Measurements from ENCODE around the gene MTA1.

MTA1 gene

DNA sequence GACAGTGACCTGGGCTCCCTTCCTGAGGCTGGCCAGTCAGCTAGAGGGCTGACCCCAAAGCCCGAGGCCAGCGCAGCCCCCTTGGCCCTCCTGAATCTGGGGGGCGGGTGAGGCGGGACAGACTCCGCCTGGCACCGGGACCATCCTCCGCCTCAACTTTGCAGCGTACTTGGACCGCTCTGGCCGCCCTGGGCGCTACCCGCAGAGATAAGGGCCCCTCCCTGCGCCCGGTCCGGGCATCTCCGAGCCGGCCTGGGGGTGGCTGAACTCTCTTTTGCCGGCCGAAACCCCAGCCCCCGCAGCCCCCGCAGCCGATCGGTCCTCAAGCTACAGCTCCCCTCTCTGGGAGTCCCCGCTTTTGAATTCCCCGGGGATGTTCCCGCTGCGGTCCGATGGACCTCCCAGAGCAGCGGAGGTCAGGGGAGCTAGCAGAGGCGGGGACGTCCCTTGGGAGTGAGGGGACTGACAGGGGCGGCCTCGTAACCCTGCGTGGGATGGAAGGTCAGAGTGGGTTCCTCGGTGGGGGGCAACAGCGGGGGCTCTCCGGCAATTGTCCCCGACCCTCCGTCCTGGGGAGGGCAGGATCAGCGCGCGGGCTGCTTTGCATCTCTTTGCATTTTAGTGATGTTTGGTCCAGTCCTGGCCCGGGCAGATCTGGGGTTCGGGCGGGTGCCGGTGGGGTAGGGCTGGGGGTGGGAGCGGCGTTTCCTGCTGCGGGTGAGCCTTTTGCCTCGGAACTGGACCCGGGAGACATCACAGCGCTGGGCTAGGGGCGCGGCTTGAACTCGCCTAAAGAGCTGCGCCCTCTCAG lies 66.7 kb downstream of the MTA1 start, which contains the start of gene CRIP1:
Gene CRIP1, plus strand, starts transcription at position 724 of the 811 bp plus-strand sequence. CDS start 374 bp downstream, outside the sequence.
- peak within 1 kb of the TSS; percentile 38 for H3K4me3 ChIP-seq (replicated peaks; ENCODE audit: insufficient read depth, low read length)

DNA sequence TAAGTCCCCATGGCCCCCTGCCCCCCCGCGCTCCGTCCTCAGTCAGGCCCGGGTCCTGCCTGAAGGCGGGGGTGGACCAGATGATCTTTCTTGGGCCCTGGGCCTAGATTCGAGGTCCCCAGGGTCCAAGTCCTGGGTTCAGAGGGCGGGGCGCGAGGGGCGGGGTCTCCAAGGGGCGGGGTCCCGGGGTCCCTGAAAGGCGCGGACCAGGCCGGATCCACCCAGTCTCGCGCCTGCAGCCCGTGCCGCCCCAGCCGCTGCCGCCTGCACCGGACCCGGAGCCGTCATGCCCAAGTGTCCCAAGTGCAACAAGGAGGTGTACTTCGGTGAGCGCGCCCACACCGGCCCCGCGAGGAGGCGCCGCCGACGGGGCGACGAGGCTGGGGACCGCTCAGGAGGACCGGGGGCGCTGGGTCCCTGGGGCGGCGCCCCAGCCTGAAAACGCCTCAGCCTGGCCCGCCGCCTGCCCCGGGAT lies 67.4 kb downstream of the MTA1 start:
- TF ChIP-seq, protein P1, sequence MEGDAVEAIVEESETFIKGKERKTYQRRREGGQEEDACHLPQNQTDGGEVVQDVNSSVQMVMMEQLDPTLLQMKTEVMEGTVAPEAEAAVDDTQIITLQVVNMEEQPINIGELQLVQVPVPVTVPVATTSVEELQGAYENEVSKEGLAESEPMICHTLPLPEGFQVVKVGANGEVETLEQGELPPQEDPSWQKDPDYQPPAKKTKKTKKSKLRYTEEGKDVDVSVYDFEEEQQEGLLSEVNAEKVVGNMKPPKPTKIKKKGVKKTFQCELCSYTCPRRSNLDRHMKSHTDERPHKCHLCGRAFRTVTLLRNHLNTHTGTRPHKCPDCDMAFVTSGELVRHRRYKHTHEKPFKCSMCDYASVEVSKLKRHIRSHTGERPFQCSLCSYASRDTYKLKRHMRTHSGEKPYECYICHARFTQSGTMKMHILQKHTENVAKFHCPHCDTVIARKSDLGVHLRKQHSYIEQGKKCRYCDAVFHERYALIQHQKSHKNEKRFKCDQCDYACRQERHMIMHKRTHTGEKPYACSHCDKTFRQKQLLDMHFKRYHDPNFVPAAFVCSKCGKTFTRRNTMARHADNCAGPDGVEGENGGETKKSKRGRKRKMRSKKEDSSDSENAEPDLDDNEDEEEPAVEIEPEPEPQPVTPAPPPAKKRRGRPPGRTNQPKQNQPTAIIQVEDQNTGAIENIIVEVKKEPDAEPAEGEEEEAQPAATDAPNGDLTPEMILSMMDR (IDR thresholded peaks at IDR 0.05; ENCODE audit: insufficient read depth, low read length): no peak
- no peak for TF ChIP-seq SPI1 (IDR thresholded peaks at IDR 0.05; ENCODE audit: borderline replicate concordance, low read depth)
- no peak for TF ChIP-seq GABPA (IDR thresholded peaks at IDR 0.05; ENCODE audit: low read depth)
- TF ChIP-seq POLR2AphosphoS5 (IDR thresholded peaks at IDR 0.05; ENCODE audit: low read depth): no peak
- no peak for TF ChIP-seq REST (IDR thresholded peaks at IDR 0.05; ENCODE audit: insufficient replicate concordance, low read depth)
- H3K27me3 ChIP-seq (ENCODE audit: insufficient read depth, poor library complexity, severe bottlenecking): peaks cover 16% of the 10 kb centered on the region
- peak overlapping the region; percentile 38 for H3K4me3 ChIP-seq (replicated peaks; ENCODE audit: insufficient read depth, low read length)
- no peak overlapping the region for H3K27ac ChIP-seq (replicated peaks)
- DNase-seq (ENCODE audit: low read depth in 1 of 2, low spot score in 1 of 2): no peak

More for the DNA sequence above, 66.7 kb downstream of the MTA1 start, which contains the start of gene CRIP1:
- TF ChIP-seq GABPA (IDR thresholded peaks at IDR 0.05; ENCODE audit: low read depth) (no peak), POLR2AphosphoS5 (IDR thresholded peaks at IDR 0.05; ENCODE audit: low read depth) (no peak), REST (IDR thresholded peaks at IDR 0.05; ENCODE audit: insufficient replicate concordance, low read depth) (no peak), SPI1 (IDR thresholded peaks at IDR 0.05; ENCODE audit: borderline replicate concordance, low read depth) (no peak)
- TF ChIP-seq, protein P1 (IDR thresholded peaks at IDR 0.05; ENCODE audit: insufficient read depth, low read length): no peak
- H3K27me3 ChIP-seq (ENCODE audit: insufficient read depth, poor library complexity, severe bottlenecking): peaks cover 16% of the 10 kb centered on the region
- H3K27ac ChIP-seq (replicated peaks): 0 out of 2 replicates have a peak within 1 kb of the TSS, but pooled peaks have one; percentile 20
- no peak for DNase-seq (ENCODE audit: low read depth in 1 of 2, low spot score in 1 of 2)

GRCh38 chr14:105487449-105487985 lies 67.9 kb downstream of the MTA1 start:
- H3K27me3 ChIP-seq (ENCODE audit: insufficient read depth, poor library complexity, severe bottlenecking): peaks cover 16% of the 10 kb centered on the region
- peak; percentile 57 to 75 for DNase-seq (ENCODE audit: low read depth in 1 of 2, low spot score in 1 of 2)
- TF ChIP-seq SPI1 (IDR thresholded peaks at IDR 0.05; ENCODE audit: borderline replicate concordance, low read depth) (peak; percentile 92), GABPA (IDR thresholded peaks at IDR 0.05; ENCODE audit: low read depth) (no peak), REST (IDR thresholded peaks at IDR 0.05; ENCODE audit: insufficient replicate concordance, low read depth) (no peak), POLR2AphosphoS5 (IDR thresholded peaks at IDR 0.05; ENCODE audit: low read depth) (peak; percentile 21; the same call in 1 of the 2 replicates)
- TF ChIP-seq, protein P1 (IDR thresholded peaks at IDR 0.05; ENCODE audit: insufficient read depth, low read length): no peak
- peak overlapping the region; percentile 38 for H3K4me3 ChIP-seq (replicated peaks; ENCODE audit: insufficient read depth, low read length)
- 0 out of 2 replicates have a peak overlapping the region, but pooled peaks have one; percentile 20 for H3K27ac ChIP-seq (replicated peaks)

Data from HL-60 (cell line).